ENCODE results near the gene PLS1.

DNA sequence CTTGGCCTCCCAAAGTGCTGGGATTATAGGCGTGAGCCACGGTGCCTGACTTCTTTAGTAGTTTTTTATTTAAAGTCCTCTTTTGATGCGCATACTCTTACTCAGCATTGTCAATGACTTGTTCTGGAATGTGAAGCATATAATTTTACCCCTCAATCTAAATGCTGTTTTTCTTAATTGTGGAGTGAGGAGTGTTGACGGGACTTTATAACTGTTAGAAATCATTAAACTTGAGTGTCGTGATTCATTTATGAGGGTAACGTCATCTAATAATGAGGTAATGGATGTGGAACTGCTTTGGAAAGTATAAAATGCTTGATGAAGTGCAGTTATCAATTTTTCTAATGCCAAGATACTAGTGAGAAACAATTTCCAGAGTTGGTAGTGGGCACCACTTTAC is 48.3 kb downstream of the PLS1 start:
- TF ChIP-seq, protein P1, sequence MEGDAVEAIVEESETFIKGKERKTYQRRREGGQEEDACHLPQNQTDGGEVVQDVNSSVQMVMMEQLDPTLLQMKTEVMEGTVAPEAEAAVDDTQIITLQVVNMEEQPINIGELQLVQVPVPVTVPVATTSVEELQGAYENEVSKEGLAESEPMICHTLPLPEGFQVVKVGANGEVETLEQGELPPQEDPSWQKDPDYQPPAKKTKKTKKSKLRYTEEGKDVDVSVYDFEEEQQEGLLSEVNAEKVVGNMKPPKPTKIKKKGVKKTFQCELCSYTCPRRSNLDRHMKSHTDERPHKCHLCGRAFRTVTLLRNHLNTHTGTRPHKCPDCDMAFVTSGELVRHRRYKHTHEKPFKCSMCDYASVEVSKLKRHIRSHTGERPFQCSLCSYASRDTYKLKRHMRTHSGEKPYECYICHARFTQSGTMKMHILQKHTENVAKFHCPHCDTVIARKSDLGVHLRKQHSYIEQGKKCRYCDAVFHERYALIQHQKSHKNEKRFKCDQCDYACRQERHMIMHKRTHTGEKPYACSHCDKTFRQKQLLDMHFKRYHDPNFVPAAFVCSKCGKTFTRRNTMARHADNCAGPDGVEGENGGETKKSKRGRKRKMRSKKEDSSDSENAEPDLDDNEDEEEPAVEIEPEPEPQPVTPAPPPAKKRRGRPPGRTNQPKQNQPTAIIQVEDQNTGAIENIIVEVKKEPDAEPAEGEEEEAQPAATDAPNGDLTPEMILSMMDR (conservative IDR thresholded peaks at IDR 0.05; ENCODE audit: low read depth, low read length): no peak
- TF ChIP-seq EZH2 (IDR thresholded peaks at IDR 0.05; ENCODE audit: low read length, unreplicated experiment) (no peak), EZH2phosphoT487 (IDR thresholded peaks at IDR 0.05; ENCODE audit: borderline replicate concordance, low read length) (no peak)
